Measurements from ENCODE around the gene PERCC1.

The PERCC1 gene

DNA sequence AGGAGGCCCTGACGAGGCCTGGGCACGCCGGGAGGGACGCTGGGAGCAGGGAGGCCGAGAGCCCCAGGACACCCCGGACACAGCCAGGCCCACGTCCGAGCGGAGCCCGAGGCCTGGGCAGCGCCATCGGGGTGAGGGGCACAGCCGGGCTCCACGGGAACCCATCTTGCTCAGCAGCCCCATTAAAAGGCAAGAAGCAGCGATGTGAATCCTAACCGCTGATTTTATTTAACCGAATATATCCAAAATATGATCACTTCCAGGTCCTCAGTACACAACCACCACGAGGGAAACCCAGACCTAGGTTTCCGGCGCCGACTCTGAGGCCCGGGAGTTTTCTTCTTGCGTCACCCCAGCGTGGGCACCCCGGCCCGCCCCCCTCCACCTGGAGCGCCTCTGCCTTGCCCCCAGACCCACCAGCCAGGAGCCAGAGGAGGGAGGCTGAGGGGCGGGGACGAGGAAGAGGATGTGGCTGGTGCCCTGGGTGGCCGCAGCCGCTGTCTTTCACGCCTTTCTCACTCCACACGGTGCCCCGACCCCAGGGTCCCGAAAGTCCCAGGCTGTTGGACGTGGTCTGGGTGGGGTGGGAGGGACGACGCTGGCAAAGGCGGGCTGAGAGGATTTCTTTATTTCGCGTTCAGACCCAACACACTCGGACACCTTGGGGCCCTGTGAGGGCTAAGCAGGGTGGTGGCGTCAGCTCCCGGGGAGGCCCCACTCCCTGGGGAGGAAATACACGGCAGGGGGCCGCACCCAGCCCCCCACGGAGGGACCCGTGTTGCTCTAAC is 14.0 kb downstream of the PERCC1 start:
- Histone ChIP-seq H3K36me3 (replicated peaks) (peaks cover 2% of the 10 kb centered on the region; the same call in 1 of the 2 replicates), H3K4me3 (no peak overlapping the region), H3K27me3 (ENCODE audit: low read depth) (no peaks in the 10 kb centered on the region), H3K4me1 (no peaks in the 10 kb centered on the region), H3K9me3 (no peaks in the 10 kb centered on the region)
- in situ Hi-C loops (cut with MboI; ENCODE audit: low sequenced_read_pairs), result no loop called here
- no peak for DNase-seq (ENCODE audit: low spot score in 2 of 2)

DNA sequence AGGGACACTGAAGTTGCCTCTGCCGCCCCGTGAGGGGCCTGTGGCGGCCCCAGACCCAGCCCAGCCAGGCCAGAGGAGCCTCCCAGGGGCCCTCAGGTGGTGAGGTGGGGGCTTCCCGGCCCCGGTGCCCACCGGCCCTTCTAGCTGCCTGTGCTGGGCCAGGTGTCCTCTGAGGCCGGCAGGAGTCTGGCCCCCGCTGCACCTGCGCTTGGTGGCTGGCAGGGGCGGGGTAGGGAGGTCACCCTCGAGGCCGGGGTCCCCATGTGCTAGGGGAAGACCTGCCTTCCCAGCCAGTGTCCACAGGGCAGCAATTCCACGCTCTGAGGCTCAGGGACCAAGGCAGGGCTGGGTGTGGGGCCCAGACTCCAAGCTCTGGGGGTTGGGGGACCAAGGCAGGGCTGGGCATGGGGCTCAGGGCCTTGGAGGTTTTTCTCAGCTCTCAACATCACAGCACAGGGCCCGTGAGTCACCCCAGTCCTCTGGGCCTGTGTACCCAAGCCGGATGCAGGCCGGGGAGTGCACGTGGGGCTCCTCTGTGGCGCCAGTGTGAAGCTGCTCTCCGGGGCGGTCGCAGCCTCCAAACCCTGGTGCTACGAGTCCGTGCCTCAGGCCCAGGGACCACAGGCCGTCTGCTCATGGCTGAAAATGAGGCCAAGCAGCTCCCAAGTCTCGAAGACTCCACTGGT is 14.8 kb downstream of the PERCC1 start:
- in situ Hi-C loops (cut with MboI; ENCODE audit: low sequenced_read_pairs), result no loop called here
- Histone ChIP-seq H3K9me3 (no peaks in the 10 kb centered on the region), H3K4me1 (no peaks in the 10 kb centered on the region), H3K36me3 (replicated peaks) (peaks cover 2% of the 10 kb centered on the region; the same call in 1 of the 2 replicates), H3K4me3 (no peak overlapping the region), H3K27me3 (ENCODE audit: low read depth) (no peaks in the 10 kb centered on the region)
- no peak for DNase-seq (ENCODE audit: low spot score in 2 of 2)

DNA sequence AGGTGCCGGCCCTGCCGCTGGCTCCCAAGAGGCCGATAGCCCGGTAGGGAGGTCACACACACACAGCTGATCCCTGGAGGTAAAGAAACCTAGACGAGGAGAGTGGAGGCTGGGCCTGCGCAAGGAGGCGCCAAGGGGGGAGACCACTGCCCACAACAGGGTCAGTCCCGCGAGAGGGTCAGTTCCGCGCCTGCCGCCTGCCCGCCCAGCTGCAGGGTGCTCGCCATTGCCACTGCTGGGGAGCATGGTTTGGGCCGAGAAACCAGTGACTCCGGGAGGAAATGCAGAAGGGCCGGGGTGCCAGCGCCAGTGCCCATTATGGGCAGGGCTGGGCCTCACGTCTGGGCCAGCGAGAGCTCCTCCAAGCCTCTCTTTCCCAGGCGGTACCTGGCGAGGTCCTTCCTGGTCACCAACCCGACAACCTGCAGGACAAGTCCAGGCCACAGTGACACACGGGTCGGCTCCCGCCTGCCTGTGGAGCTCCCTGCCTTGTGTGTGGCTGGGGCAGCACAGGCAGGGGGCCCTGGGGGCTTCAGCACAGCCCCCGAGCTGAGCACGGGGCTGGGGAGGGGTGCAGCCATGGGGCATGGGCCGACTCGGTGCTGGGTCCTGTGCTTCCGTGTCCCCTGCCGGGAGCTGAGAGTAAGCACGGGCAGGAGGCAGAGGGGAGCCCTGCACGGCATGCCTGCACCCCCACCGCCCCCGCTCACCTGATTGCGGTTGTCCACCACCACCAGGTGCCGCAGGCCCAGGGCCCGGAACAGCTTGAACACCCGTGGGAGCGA is 15.6 kb downstream of the PERCC1 start:
- no peaks in the 10 kb centered on the region for H3K9me3 ChIP-seq
- no peaks in the 10 kb centered on the region for H3K27me3 ChIP-seq (ENCODE audit: low read depth)
- DNase-seq (ENCODE audit: low spot score in 2 of 2), result no peak
- in situ Hi-C loops (cut with MboI; ENCODE audit: low sequenced_read_pairs), result no loop called here
- H3K36me3 ChIP-seq (replicated peaks), result peaks cover 2% of the 10 kb centered on the region; the same call in 1 of the 2 replicates
- no peaks in the 10 kb centered on the region for H3K4me1 ChIP-seq
- H3K4me3 ChIP-seq, result no peak overlapping the region

DNA sequence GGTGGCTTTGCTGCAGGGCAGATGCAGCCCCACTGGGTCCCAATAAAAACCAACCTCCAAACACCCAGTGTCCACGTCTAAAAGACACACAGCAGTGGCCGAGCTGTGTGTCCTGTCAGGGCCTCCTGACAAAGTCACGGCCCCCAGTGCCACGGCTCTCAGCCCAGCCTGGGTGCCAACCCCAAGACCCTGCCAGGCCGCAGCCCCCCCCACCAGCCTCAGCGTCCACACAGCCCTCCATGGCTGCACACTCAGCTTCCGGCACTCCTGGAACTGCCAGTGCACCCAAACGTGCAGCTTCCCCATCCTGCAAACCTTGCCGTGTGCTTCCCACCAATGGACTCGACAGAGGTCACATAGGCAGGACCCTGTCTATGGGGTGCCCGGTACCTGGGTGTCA is 17.1 kb downstream of the PERCC1 start:
- no peak overlapping the region for H3K4me3 ChIP-seq
- no peak for DNase-seq (ENCODE audit: low spot score in 2 of 2)
- H3K9me3 ChIP-seq, result no peaks in the 10 kb centered on the region
- H3K36me3 ChIP-seq (replicated peaks), result peaks cover 2% of the 10 kb centered on the region; the same call in 1 of the 2 replicates
- in situ Hi-C loops (cut with MboI; ENCODE audit: low sequenced_read_pairs), result no loop called here
- no peaks in the 10 kb centered on the region for H3K4me1 ChIP-seq
- H3K27me3 ChIP-seq (ENCODE audit: low read depth), result no peaks in the 10 kb centered on the region

DNA sequence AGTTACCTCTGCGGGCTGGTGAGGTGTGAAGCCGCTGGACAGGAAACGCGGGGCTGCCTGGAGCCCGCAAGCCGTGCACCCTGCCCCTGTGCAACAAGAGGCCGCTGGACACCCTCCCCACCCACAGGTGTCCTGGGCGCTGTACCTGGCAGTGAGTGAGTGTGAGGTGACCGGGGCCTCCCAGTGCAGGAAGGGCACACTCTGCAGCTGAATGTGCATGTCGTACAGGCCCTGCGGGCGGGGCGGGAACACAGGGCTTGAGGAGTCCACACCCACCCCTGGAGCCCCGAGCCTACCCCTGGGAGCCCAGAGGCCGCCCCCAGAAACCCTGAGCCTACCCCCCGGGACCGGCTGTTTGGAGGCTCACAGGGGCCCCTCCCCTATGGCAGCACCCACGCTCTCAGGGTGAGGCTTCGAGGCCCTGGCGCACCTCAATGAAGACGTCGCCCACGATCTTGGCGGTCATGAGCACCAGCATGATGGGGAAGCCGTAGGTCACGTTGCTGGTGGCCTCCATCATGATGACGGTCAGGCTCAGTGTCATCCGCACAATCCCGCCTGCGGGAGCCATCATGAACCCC is 17.7 kb downstream of the PERCC1 start:
- H3K9me3 ChIP-seq, result no peaks in the 10 kb centered on the region
- DNase-seq (ENCODE audit: low spot score in 2 of 2), result no peak
- H3K4me3 ChIP-seq, result no peak overlapping the region
- in situ Hi-C loops (cut with MboI; ENCODE audit: low sequenced_read_pairs), result no loop called here
- H3K4me1 ChIP-seq, result no peaks in the 10 kb centered on the region
- no peaks in the 10 kb centered on the region for H3K27me3 ChIP-seq (ENCODE audit: low read depth)
- peaks cover 2% of the 10 kb centered on the region; the same call in 1 of the 2 replicates for H3K36me3 ChIP-seq (replicated peaks)

DNA sequence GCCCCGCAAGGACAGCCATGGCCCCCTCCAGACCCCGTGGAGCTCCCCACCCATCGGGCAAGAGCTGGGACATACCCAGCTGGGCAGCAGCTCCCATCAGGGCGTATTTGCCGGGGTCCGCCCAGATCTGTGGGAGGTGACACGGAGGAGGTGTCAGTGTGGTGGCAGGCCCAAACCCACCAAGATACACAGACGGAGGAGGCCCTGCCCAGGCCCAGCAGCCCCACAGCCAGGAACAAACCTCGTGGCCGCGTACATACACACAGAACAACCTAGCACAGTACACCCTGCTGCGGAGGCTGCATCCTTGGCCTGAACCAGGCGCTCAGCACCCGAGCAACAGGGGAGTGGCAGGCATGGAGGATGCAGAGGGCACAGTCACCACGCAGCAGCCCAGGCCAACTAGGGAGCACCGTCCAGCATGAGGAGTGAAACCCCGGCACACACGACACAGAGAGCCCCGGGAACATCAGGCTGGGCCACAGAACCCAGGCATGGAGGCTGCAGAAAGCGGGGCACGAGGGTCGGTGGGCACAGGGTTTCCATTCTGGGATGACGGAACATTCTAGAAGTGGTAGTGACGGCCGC is 18.4 kb downstream of the PERCC1 start:
- Histone ChIP-seq H3K9me3 (no peaks in the 10 kb centered on the region), H3K4me3 (no peak overlapping the region), H3K36me3 (replicated peaks) (peaks cover 2% of the 10 kb centered on the region; the same call in 1 of the 2 replicates), H3K27me3 (ENCODE audit: low read depth) (no peaks in the 10 kb centered on the region), H3K4me1 (no peaks in the 10 kb centered on the region)
- no peak for DNase-seq (ENCODE audit: low spot score in 2 of 2)
- in situ Hi-C loops (cut with MboI; ENCODE audit: low sequenced_read_pairs), result no loop called here

DNA sequence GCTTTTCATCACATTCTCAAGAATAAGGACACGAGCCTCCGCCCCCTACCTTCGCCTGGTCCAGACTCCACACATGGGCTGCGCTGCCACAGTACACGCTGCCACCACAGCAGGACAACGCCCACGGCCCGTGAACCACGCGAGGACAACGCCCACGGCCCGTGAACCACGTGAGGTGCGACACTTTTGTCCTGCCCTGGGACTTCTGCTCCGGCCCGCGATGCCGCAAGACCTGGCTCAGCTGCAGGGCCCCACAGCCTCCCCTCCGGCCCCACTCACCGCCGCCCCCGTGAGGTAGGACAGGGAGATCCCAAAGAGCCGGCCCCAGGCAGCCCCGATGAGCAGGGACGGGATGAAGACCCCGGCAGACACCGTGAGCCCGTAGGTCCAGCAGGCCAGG is 19.3 kb downstream of the PERCC1 start:
- no peak overlapping the region for H3K4me3 ChIP-seq
- no peaks in the 10 kb centered on the region for H3K4me1 ChIP-seq
- H3K27me3 ChIP-seq (ENCODE audit: low read depth), result no peaks in the 10 kb centered on the region
- H3K9me3 ChIP-seq, result no peaks in the 10 kb centered on the region
- no peak for DNase-seq (ENCODE audit: low spot score in 2 of 2)
- in situ Hi-C loops (cut with MboI; ENCODE audit: low sequenced_read_pairs), result no loop called here
- H3K36me3 ChIP-seq (replicated peaks), result peaks cover 8% of the 10 kb centered on the region; the same call in 1 of the 2 replicates

DNA sequence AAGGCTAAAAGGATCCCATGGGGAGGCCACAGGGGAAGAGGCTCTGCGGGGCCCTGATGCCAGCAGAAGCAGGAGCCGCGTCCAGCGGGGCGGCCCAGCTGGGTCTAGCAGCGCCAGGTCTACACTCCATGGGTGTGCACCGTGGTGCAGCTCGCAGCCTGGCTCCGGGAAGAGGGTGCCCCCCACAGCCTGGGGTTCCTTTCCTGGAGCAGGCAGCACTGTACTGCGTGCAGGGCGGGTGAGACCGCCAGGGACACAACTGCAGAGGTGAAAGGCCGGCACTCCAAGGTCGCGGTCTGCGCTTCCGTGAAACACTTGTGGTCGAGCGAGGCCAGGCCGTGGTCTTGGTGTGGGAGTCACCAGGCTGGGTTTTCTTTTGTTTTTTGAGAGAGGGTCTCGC is 20.0 kb downstream of the PERCC1 start:
- H3K9me3 ChIP-seq, result no peaks in the 10 kb centered on the region
- in situ Hi-C loops (cut with MboI; ENCODE audit: low sequenced_read_pairs), result no loop called here
- no peak for DNase-seq (ENCODE audit: low spot score in 2 of 2)
- peaks cover 8% of the 10 kb centered on the region; the same call in 1 of the 2 replicates for H3K36me3 ChIP-seq (replicated peaks)
- H3K27me3 ChIP-seq (ENCODE audit: low read depth), result no peaks in the 10 kb centered on the region
- H3K4me3 ChIP-seq, result no peak overlapping the region
- no peaks in the 10 kb centered on the region for H3K4me1 ChIP-seq

DNA sequence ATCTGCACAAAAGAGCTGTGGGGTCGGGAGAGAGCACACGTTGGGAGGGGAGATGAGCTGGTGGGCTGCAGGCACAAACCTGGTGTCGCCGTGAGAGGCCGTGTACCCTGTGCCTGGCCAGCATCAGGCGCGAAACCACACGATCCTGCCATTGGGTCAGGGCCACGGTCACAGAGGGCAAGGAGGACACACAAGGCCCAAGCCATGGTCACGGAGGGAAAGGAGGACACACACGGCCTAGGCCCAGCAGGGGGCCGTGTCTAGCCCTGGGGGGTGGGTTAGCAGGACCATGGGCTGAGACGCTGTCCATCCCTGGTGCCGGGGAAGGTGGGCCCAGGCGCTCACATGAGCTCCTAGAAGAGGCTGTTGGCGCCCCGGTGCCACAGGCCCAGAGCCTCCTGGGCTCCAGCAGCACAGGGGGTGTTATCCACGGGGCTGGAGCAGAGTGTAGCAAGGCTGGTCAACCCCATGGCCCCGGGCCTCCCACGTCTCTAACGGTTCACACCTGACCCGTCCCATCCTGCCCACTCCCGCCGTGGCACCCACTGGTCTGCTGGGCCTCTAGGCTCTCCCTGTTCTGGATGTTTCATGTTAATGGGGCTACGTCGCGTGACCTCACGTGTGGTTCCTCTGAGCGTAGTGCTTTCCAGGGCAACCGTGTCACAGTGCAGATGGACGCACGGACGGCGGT is 21.0 kb downstream of the PERCC1 start:
- Histone ChIP-seq H3K9me3 (no peaks in the 10 kb centered on the region), H3K27me3 (ENCODE audit: low read depth) (no peaks in the 10 kb centered on the region), H3K4me1 (no peaks in the 10 kb centered on the region), H3K36me3 (replicated peaks) (peaks cover 8% of the 10 kb centered on the region; the same call in 1 of the 2 replicates), H3K4me3 (no peak overlapping the region)
- in situ Hi-C loops (cut with MboI; ENCODE audit: low sequenced_read_pairs), result no loop called here
- DNase-seq (ENCODE audit: low spot score in 2 of 2), result no peak

DNA sequence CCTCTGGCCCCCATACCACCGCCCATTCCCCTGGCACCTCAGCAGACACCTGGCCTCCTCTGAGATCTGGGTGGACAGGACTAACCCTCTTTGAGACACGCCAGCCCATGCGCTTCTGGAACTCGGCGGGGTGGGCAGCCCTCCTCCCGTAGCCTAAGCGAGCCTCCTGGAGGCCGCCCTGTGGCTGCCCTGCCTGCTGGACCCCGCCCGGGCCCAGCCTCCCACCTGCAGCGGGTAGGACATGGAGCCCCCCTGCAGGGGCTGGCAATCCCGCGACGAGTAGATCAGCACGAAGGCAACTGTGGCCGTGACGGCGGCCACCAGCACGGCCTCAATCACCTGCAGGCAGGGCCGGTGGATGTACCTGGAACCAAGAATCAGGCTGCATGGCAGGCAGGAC is 21.7 kb downstream of the PERCC1 start:
- H3K9me3 ChIP-seq, result no peaks in the 10 kb centered on the region
- H3K27me3 ChIP-seq (ENCODE audit: low read depth), result no peaks in the 10 kb centered on the region
- in situ Hi-C loops (cut with MboI; ENCODE audit: low sequenced_read_pairs), result no loop called here
- peaks cover 8% of the 10 kb centered on the region; the same call in 1 of the 2 replicates for H3K36me3 ChIP-seq (replicated peaks)
- H3K4me3 ChIP-seq, result no peak overlapping the region
- no peaks in the 10 kb centered on the region for H3K4me1 ChIP-seq
- no peak for DNase-seq (ENCODE audit: low spot score in 2 of 2)

DNA sequence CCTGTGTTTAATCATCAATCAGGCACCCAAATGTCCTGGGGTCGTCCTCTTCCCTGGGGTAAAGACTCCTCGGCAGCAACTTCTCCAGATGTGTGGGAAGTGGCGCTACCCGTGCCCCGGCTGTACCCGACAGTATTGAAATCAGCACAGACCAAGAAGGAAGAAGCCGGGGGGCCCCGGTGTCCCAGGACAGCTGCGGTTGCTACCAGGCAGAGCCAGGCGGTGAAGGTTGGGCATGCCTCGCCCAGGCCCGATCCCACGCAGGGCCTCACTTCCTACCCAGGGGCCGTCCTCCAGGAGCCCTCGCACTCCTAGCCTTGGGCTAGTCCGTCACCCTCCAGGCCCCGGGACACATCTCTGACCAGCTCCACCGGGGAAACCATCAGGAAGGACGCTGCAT is 22.4 kb downstream of the PERCC1 start:
- H3K36me3 ChIP-seq (replicated peaks), result 0 out of 2 replicates have a peak, but pooled peaks cover 8% of the 10 kb centered on the region
- no peaks in the 10 kb centered on the region for H3K27me3 ChIP-seq (ENCODE audit: low read depth)
- no peak for DNase-seq (ENCODE audit: low spot score in 2 of 2)
- H3K4me1 ChIP-seq, result no peaks in the 10 kb centered on the region
- no peaks in the 10 kb centered on the region for H3K9me3 ChIP-seq
- in situ Hi-C loops (cut with MboI; ENCODE audit: low sequenced_read_pairs), result no loop called here
- no peak overlapping the region for H3K4me3 ChIP-seq

DNA sequence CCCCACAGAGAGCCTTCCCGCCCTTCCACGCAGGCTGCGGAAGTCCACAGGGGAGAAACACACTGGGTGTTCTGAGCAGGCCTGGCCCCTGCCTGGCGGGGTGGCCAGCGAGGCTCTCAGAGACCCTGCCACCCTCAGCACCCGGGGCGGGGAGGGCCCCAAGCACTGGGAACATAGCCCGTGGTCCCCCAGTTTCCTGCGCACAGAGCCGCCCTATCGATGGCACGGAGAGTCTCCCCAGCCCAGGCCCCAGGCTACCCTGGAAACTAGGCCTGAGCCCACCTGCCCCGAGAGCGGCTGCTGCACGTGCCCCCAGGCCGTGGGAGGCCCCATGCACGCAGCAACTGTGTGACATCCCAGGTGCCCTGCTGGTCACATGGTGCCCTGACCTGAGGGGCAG is 23.7 kb downstream of the PERCC1 start:
- 0 out of 2 replicates have a peak, but pooled peaks cover 8% of the 10 kb centered on the region for H3K36me3 ChIP-seq (replicated peaks)
- H3K27me3 ChIP-seq (ENCODE audit: low read depth), result no peaks in the 10 kb centered on the region
- H3K4me1 ChIP-seq, result no peaks in the 10 kb centered on the region
- no peak overlapping the region for H3K4me3 ChIP-seq
- no peaks in the 10 kb centered on the region for H3K9me3 ChIP-seq
- in situ Hi-C loops (cut with MboI; ENCODE audit: low sequenced_read_pairs), result no loop called here
- DNase-seq (ENCODE audit: low spot score in 2 of 2), result no peak
